ENCODE data around the gene POU4F3. TPM values are rescaled to one million over a fixed set of nuclear protein-coding genes. Genes with fewer than 3 reads are reported as not detected.

Gene POU4F3
- polyA plus RNA-seq, 1 experiment: 0.02 TPM

- no peak for TF ChIP-seq CTCF (IDR thresholded peaks at IDR 0.05; ENCODE audit: low read depth, low read length)
- DNase-seq (ENCODE audit: low read depth, low spot score): no peak
- Histone ChIP-seq H3K27me3 (ENCODE audit: control insufficient read depth, insufficient read depth, low read length) (peaks cover 24% of the 10 kb centered on the region), H3K27ac (ENCODE audit: low read depth, low read length) (no peak overlapping the region), H3K4me3 (ENCODE audit: low read depth, low read length) (no peak overlapping the region), H3K9me3 (ENCODE audit: control insufficient read depth, insufficient read depth, low read length) (no peaks in the 10 kb centered on the region)
- ChIA-PET CTCF (no interaction called here), POLR2A (no interaction called here)
Measured at GRCh38 chr5:146329697-146330096, 8.9 kb upstream of the POU4F3 start.

GRCh38 chr5:146331423-146331822, 7.2 kb upstream of the POU4F3 start:
- TF ChIP-seq CTCF (IDR thresholded peaks at IDR 0.05; ENCODE audit: low read depth, low read length): no peak
- no peak overlapping the region for H3K4me3 ChIP-seq (ENCODE audit: low read depth, low read length)
- H3K9me3 ChIP-seq (ENCODE audit: control insufficient read depth, insufficient read depth, low read length): no peaks in the 10 kb centered on the region
- ChIA-PET CTCF (no interaction called here), POLR2A (no interaction called here)
- no peak overlapping the region for H3K27ac ChIP-seq (ENCODE audit: low read depth, low read length)
- DNase-seq (ENCODE audit: low read depth, low spot score): no peak
- peaks cover 39% of the 10 kb centered on the region for H3K27me3 ChIP-seq (ENCODE audit: control insufficient read depth, insufficient read depth, low read length)

- Histone ChIP-seq H3K4me3 (ENCODE audit: low read depth, low read length) (no peak overlapping the region), H3K27ac (ENCODE audit: low read depth, low read length) (no peak overlapping the region), H3K27me3 (ENCODE audit: control insufficient read depth, insufficient read depth, low read length) (peaks cover 62% of the 10 kb centered on the region), H3K9me3 (ENCODE audit: control insufficient read depth, insufficient read depth, low read length) (no peaks in the 10 kb centered on the region; the same call in 1 of the 2 replicates)
- POLR2A ChIA-PET: no interaction called here
- no peak for DNase-seq (ENCODE audit: low read depth, low spot score)
- no peak for TF ChIP-seq CTCF (IDR thresholded peaks at IDR 0.05; ENCODE audit: low read depth, low read length)
- CTCF ChIA-PET: interaction anchor here (0.5 kb wide), 1 partner anchor 82 kb away, joined by 4 read pairs; no protein-coding TSS in a partner anchor
Measured at GRCh38 chr5:146334074-146334533, 4.5 kb upstream of the POU4F3 start.

- H3K27me3 ChIP-seq (ENCODE audit: control insufficient read depth, insufficient read depth, low read length): peaks cover 81% of the 10 kb centered on the region
- CTCF ChIA-PET: no interaction called here
- no peak overlapping the region for H3K27ac ChIP-seq (ENCODE audit: low read depth, low read length)
- DNase-seq (ENCODE audit: low read depth, low spot score): no peak
- POLR2A ChIA-PET: no interaction called here
- H3K9me3 ChIP-seq (ENCODE audit: control insufficient read depth, insufficient read depth, low read length): peaks cover 10% of the 10 kb centered on the region; the same call in 1 of the 2 replicates
- TF ChIP-seq CTCF (IDR thresholded peaks at IDR 0.05; ENCODE audit: low read depth, low read length): no peak
- H3K4me3 ChIP-seq (ENCODE audit: low read depth, low read length): no peak overlapping the region
Measured at GRCh38 chr5:146336197-146336596, 2.4 kb upstream of the POU4F3 start.

- Histone ChIP-seq H3K9me3 (ENCODE audit: control insufficient read depth, insufficient read depth, low read length) (peaks cover 10% of the 10 kb centered on the region; the same call in 1 of the 2 replicates), H3K27ac (ENCODE audit: low read depth, low read length) (no peak overlapping the region), H3K27me3 (ENCODE audit: control insufficient read depth, insufficient read depth, low read length) (peaks cover 92% of the 10 kb centered on the region), H3K4me3 (ENCODE audit: low read depth, low read length) (no peak overlapping the region)
- TF ChIP-seq CTCF (IDR thresholded peaks at IDR 0.05; ENCODE audit: low read depth, low read length): no peak
- ChIA-PET POLR2A (no interaction called here), CTCF (no interaction called here)
- DNase-seq (ENCODE audit: low read depth, low spot score): no peak
Measured at GRCh38 chr5:146337264-146337904, 1.3 kb upstream of the POU4F3 start.
